LNCAP (cell line): Measurements from ENCODE around the gene ODAD2.

Source experiments
- CTCF ChIP-seq: fragments of 450-650 bp; IDR thresholded peaks from 2 replicates; pipeline ENCODE4 v1.5.1; 2017; ENCODE audit warnings: mild to moderate bottlenecking

ODAD2 gene

DNA sequence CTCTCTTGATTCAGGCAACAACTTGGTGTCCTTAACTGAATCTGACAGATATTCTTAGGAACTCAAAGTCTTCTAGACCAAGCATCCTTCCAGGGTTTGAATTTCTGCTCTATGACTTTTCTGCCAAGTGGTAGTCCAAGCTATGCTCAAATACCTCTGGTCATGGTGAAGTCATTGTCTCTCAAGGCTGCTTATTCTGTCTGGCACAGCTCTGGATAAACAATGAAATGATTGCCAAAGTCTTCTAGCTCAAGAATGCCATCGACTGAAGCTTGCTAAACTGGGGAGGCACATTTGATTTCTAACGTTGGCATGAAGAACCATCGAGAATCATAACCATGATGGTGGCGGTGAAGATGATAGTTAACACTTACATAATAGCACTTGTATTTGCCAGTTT lies 137.1 kb downstream of the ODAD2 start:
- TF ChIP-seq CTCF: no peak

GRCh38 chr10:27857616-27858015 lies 141.3 kb downstream of the ODAD2 start:
- TF ChIP-seq CTCF: no peak

- no peak for TF ChIP-seq CTCF
These were observed 154.7 kb downstream of the ODAD2 start for GRCh38 chr10:27844223-27844622.

DNA sequence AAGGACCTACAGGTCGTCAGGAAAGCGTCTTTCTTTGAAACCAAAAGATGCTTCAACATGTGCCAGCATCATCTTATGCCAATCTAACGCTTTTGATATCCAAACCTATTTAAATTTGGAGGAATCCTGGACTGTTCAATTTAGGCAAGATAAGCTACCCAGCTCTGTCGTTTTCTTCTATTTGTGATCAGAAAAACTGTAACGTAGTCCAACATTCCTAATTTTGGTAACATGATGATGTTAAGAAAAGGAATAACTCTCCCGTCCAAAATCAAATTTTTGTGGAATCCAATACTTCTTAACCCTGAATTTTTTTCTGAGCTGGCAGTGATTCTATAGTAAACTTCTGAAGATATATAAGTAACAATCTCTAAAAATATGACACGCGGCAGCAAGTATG lies 160.0 kb downstream of the ODAD2 start:
- no peak for TF ChIP-seq CTCF

GRCh38 chr10:27838361-27838760 lies 160.5 kb downstream of the ODAD2 start:
- TF ChIP-seq CTCF: no peak

- TF ChIP-seq CTCF: no peak
These were observed 164.4 kb downstream of the ODAD2 start for GRCh38 chr10:27834476-27834875.

GRCh38 chr10:27833792-27834191 lies 165.1 kb downstream of the ODAD2 start:
- TF ChIP-seq CTCF: no peak

DNA sequence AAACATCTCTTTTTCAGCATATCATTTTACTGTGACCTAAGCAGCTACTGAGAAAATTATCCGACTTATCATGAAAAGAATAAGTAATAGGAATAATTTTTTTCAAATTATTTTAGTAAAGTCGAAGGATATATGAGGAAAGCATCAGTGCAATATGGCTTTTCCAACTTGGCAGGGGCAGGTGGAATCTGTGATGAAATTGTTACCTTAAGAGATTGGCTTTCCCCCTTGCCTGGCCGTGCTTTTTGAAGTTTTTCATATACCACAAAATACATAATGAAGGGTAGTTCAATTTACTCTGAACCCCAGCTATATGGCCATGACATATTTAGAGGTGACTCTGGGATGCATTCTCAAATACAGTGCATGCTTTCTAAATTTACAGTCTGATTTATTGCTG lies 166.1 kb downstream of the ODAD2 start:
- TF ChIP-seq CTCF: no peak
